Measurements from ENCODE around the gene KIF3A.
A peak's percentile ranks its signal among the peaks of the same experiment; 100 is the strongest.

The KIF3A gene

GRCh38 chr5:132663771-132664695, 73.3 kb downstream of the KIF3A start:
- Mint-ChIP-seq H3K27ac (peak overlapping the region in 1 of 3 experiments; percentile 77), H3K9me3 (no peaks in the 10 kb centered on the region), H3K27me3 (ENCODE audit: low read depth) (peaks cover 5% of the 10 kb centered on the region), H3K36me3 (ENCODE audit: low read depth) (no peaks in the 10 kb centered on the region), H3K4me1 (peaks cover 25% of the 10 kb centered on the region), H3K4me3 (no peak overlapping the region)
- no peak for TF ChIP-seq CTCF (IDR thresholded peaks at IDR 0.05; ENCODE audit: unreplicated experiment in 3 of 3)

DNA sequence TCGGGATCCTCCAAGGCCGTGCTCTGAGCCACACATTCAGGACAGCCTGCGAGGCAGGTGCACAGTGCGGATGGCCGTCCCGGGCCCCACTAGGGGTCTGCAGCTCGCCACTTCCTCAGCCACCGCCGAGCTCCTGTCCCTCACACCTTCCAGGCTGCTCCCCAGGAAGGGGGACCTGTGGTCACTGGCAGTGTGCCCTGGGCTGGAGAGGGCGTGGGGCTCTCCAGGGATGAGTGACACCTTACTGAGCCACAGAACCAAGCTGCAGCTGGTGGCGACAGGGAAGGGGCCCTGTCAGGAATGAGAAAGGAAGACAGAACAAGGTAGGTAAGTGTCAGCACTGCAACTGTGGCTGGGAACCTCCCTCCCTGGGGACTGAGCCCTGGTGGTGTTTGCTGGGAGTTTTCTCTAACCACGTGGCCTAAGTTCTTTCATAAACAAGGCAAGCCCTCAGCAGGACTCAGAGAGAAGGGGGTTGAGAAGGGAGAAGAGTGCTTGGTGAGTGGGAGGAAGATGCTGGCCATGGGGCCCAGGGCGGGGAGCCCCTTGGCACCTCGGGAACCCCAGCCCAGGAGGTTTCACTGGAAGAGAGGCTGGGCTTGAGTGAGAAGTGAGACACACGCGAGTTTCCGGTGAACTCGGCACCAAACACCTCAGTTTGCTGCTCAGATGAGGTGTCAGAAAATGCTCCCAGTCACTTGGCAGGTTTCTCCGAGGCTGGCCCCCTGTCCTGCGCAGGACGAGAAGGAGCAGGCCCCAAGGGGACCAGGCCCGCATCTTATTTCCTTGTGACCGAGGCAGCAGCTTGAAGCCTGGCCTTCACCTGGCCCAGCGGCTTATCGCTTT, 74.2 kb downstream of the KIF3A start:
- no peak for TF ChIP-seq CTCF (IDR thresholded peaks at IDR 0.05; ENCODE audit: unreplicated experiment in 3 of 3)
- Mint-ChIP-seq H3K4me1 (peaks cover 25% of the 10 kb centered on the region), H3K36me3 (ENCODE audit: low read depth) (no peaks in the 10 kb centered on the region)

DNA sequence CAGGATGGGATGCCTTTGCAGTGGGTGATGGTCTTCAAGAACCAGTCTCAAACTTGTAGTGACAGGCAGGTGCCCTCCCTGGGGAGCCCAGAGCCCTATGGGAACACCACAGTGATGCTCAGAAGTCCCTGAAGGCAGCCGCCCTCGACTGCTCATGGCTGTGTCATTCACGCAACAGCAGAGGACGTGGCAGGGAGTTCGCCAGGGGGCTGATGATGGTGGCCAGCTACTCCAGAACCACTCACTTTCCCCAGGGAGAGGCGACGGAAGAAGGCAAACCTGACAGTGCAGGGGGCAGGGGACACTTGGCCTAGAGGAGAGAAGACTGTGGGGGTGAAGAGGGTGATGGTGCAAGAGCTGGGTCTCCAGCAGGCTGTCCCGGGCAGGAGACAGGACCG, 75.3 kb downstream of the KIF3A start:
- Mint-ChIP-seq H3K9me3 (no peaks in the 10 kb centered on the region), H3K4me3 (no peak overlapping the region), H3K4me1 (peaks cover 25% of the 10 kb centered on the region), H3K36me3 (ENCODE audit: low read depth) (no peaks in the 10 kb centered on the region), H3K27ac (no peak overlapping the region), H3K27me3 (ENCODE audit: low read depth) (peaks cover 18% of the 10 kb centered on the region)
- no peak for TF ChIP-seq CTCF (IDR thresholded peaks at IDR 0.05; ENCODE audit: unreplicated experiment in 3 of 3)

More for the DNA sequence above, 74.2 kb downstream of the KIF3A start:
- H3K27ac Mint-ChIP-seq = peak overlapping the region in 1 of 3 experiments; percentile 40
- H3K4me3 Mint-ChIP-seq = no peak overlapping the region
- H3K27me3 Mint-ChIP-seq (ENCODE audit: low read depth) = peaks cover 7% of the 10 kb centered on the region
- no peaks in the 10 kb centered on the region for H3K9me3 Mint-ChIP-seq

GRCh38 chr5:132661231-132662003, 75.9 kb downstream of the KIF3A start:
- no peaks in the 10 kb centered on the region for H3K9me3 Mint-ChIP-seq
- peak overlapping the region in 1 of 3 experiments; percentile 52 for H3K27ac Mint-ChIP-seq
- peaks cover 25% of the 10 kb centered on the region for H3K4me1 Mint-ChIP-seq
- peaks cover 23% of the 10 kb centered on the region for H3K27me3 Mint-ChIP-seq (ENCODE audit: low read depth)
- H3K36me3 Mint-ChIP-seq (ENCODE audit: low read depth) = no peaks in the 10 kb centered on the region
- no peak overlapping the region for H3K4me3 Mint-ChIP-seq
- TF ChIP-seq CTCF (IDR thresholded peaks at IDR 0.05; ENCODE audit: unreplicated experiment in 3 of 3) = no peak

GRCh38 chr5:132659598-132660493, 77.5 kb downstream of the KIF3A start:
- TF ChIP-seq CTCF (IDR thresholded peaks at IDR 0.05; ENCODE audit: unreplicated experiment in 3 of 3) = no peak
- peaks cover 33% of the 10 kb centered on the region for H3K27me3 Mint-ChIP-seq (ENCODE audit: low read depth)
- H3K4me3 Mint-ChIP-seq = no peak overlapping the region
- H3K36me3 Mint-ChIP-seq (ENCODE audit: low read depth) = no peaks in the 10 kb centered on the region
- H3K9me3 Mint-ChIP-seq = no peaks in the 10 kb centered on the region
- H3K27ac Mint-ChIP-seq = no peak overlapping the region
- peaks cover 25% of the 10 kb centered on the region for H3K4me1 Mint-ChIP-seq
